GM19328 (cell line): ENCODE data around the gene SUGCT.

Experiments
- ATAC-seq: cut with Tn5 transposase; IDR thresholded peaks from one replicate; pipeline ENCODE4 v1.9.1; 2021; ENCODE audit warnings: mild to moderate bottlenecking, moderate library complexity; ENCODE audit not compliant: unreplicated experiment

The SUGCT gene

DNA sequence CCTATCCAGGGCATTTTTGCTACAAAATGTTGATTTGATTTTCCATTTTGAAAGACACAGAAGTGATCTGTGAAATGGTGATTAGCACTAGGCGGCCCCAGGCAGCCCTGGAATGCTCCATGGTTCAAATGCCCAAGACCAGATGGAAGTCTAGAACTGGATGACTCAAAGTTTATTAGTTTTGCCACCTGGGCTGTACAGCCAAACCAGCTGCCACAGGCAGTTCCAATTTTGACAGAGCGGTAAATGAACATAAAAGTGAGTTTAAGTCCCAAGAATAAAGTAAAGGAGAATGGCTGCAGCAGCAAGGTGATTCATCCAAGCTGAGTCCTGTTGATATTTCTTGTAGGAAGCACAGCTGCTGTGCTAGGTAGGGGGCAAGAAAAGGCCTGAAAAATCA is 180.5 kb downstream of the SUGCT start:
- no peak for ATAC-seq

DNA sequence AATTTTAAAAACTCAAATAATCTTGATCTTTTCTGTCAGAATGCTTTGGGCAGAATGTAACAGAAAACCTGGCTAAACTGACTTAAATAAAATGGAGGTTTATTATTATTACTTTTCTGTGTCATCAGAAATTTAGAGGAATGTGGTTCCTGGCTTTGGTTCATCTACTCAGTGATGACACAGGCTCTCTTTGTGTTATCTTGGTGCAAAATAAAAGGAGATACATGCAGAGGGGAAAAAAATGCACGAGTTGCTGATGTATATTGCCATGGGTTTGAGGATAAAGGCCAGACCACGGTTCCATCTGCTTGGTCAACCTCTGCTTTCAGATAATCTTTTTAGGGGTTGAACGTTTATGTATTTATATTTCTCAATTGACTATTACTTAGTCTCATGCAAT is 181.4 kb downstream of the SUGCT start:
- no peak for ATAC-seq

DNA sequence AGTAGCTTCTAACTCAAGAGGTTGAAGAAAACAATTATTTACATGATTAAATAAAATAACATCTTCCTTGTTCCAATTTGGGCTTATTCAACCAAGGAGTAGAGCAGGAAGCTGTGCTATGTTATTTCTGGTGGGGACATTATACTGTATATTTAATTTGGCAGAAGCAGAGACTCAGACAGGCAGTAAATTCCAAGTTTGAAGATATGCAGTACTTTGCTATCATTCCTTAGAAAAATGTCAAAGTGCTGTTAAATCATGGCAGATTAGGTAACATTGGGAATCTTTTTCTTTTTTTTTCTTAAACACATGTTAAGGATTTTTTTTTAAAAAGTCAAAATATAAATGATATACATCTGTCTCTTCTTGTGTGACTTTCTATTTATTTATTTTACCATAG is 190.1 kb downstream of the SUGCT start:
- ATAC-seq = no peak

DNA sequence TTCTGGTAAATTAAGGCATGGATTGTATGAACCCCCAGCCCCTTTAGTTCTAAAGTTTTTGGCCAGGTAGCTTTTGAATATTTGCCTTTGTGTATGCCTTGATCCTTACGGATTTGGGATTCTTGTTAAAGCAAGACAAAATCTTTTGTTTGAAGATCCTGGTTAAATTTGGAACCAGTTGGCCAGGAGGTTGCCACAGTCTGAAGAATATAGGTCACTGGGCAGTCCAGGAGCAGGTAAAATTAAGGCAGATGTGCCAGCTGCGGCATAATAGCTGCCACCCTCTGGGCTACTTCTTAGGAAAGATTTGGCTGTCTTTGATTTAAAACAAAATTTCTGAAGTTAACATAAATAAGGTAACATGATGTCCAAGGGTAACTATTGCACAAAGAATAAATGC is 192.3 kb downstream of the SUGCT start:
- ATAC-seq = no peak

DNA sequence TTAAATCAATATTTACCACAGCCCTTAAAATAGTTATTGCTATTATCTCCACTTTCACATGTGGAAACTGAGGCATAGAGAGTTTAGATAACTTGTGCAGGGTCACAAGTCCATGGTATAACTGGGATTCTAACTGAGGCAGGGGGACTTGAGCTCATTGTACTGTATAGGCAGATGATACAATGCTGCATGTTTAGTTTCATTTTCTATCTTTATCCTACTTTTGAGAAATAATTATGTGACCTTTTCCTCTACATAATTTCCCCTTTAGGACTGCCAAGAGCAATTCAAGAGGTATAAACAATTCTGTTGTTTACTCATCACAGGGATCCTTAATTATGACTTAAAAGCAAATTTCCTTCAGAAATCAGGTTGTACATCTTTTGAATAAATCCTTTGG is 193.1 kb downstream of the SUGCT start:
- ATAC-seq = no peak

DNA sequence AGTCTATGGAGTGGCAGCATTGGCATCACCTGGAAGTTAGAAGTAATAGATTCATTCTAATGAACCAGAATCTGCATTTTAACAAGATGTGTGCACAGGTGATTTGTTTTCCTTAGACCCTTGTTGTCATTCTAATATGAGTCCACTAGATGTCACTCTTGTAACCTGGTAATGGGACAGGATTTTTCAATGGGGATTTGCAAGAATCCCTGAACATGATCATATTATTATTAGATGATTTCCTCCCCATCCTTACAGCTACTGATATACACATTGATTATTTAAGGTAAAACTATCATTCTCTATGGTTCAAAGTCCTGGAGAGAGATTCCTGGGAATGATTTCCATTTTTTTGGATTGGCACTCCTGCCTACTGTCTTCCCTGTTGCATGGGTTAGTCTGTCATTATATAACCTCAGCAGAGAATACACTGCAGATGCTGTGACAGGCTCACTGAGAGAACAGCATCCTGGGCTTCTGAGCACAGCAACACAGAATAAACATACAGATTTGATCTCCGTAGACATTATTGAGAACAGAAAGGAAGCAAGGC is 194.9 kb downstream of the SUGCT start:
- no peak for ATAC-seq

DNA sequence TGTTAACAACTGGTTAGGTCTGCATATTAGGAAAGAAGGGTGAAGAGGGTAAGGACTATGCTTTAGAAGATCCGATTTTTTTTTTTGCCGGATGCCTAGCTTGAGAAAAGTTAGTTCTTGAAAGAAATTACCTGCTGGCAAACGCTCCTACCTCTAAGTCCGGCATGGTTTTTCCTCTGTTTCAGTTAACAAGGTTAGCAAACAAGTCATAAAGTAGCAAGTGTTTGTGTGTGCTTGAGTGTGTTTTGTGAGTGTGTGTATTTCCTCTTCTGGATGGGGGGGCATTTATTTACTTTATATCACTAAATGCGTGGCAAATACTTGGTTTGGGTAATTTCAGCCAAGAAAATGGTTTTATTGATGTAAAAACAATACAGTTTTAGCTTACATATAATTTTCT is 195.6 kb downstream of the SUGCT start:
- no peak for ATAC-seq

DNA sequence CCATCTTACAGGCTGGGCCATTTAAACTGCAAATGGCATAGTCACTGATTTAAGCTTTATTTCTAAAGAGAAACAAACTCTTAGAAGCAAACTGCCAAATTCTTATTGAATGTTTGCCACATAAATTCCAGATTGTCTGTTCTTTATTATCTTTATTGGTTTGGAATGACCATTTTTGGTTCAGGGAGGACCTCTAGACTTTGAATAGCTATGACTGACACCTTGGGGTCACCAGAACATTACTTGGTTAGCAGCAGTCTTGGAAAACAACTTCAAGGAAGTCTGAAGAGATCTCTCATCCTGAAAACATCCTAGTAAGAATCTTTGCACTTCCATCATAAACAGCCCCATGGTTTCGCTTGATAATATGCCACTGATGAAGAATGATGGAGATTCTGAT is 197.1 kb downstream of the SUGCT start:
- no peak for ATAC-seq

DNA sequence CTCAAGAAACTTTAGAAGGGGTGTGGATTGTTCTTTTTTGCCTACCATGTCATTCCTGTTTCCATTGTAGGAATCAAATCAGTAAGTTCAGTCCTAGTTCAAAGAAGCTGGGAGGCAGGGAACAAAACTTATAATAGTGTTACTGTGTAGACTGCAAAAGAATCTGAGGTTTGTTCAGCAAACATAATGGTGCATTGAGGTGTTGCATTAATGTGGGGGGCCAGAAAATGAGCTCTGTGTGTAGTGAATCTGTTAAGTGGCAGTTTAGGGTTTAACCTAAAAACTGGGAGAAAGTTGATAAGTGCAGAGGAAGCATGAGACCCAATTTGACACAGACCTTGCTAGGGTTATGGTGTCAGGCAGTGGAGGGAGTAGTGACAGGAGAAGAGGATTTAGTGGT is 197.7 kb downstream of the SUGCT start:
- ATAC-seq = no peak

DNA sequence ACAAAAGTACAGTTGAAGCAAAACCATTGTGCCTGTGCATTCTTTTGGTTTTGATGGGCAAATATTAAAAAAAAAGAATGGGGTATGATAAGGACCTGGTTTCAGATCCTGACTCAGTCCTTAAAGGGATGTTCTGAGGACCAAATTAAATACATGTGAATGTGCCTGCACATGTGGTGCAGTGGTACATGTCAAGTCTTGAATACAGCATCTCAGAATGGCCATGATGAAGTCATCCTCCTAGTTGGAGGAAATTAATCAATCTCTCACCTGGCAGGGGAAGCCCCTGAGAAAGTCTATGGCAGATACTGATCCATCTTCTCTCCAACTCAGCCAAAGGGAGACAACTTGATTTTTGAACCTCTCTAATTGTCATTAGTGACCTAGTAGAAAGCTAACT is 207.0 kb downstream of the SUGCT start:
- no peak for ATAC-seq

DNA sequence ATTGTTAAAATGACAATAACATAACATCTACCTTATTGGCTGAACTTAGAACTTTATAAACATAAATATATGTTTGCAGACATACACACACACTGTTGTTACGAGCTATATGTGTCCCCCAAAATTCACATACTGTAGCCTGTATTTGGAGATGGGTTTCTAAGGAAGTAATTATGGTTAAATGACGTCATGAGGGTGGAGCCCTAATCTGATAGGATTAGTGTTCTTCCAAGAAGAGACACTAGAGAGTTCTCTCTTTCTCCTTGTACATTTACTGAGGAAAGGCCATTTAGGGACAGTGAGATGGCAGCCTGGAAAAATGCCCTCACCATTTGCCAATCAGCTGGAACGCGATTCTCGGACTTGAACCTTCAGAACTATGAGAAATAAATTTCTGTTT is 211.7 kb downstream of the SUGCT start:
- no peak for ATAC-seq

DNA sequence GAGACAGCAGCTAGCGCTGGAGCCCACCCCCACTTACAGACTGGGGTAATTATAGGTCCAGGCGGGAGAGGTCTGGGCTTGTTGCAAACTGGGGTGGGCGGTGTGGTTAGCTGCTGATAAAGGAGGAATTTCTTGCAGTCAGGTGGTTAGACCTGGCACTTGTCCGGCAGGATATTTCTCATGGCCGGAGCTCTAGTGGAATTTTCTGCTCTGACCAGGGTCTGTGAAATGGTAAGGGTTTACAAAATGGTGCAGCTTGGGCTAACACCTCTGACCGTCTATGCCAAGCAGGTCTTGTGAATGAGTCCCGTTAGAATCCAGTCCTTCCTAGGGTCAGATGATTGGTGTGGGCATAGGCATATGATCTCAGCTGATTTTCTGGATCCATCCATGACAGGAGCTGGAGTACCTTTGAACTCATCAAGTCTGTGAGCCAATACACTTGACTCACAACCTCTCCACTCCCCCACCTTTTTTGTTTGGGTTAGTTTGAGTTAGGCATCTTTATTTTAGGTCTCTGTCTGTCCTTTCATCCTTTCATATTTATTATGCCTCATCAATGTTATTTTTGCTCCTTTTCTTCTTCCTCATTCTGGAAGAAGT is 213.4 kb downstream of the SUGCT start:
- no peak for ATAC-seq

DNA sequence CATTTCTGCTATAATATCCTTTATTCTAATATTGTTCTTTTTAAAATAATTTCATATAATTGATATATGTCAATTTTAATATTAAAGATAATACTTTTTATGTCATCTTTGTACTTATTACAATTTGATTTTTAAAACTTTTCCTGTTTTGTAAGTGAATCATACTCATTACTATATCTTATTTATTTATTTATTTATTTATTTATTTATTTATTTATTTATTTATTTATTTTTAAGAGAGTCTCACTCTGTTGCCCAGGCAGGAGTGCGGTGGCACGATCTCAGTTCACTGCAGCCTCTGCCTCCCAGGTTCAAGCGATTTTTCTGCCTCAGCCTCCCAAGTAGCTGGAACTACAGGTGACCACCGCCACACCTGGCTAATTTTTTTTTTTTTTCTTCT is 215.3 kb downstream of the SUGCT start:
- ATAC-seq = no peak

DNA sequence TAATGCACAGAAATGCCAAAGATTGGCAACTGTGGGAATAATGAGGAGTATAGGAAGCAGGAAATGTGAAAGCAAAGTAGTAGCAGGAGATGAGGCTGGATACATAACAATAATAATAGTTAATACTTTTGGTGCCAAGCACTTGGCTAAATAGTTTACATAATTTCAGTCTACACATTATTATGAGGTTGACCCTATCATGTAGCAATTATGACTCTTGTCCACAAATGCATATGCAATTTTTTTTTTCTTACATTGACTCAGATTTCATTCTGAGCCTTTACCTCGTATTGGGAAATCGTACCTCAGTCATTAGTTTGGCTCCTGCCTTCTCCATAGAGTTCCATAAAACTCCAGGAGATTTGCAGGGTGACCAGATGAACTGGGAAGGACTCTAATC is 219.9 kb downstream of the SUGCT start:
- no peak for ATAC-seq

DNA sequence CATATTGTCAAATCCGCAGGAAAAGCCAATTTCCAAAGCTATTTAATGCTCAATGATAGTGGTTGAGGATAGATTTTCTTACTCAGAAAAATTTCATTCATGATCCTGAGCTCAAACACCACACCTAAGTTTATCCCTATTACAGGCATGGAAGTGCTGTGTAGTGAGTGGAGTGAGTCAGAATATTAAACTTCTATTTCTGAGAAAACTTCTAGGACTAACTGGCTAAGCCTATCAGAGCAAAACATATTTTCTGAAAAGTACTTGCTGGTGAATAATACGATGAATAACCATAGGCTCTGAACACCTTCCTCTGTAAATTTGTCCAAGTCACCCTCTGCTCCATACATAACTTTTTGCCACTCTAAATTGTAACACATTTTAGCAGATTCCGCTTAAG is 221.5 kb downstream of the SUGCT start:
- no peak for ATAC-seq

DNA sequence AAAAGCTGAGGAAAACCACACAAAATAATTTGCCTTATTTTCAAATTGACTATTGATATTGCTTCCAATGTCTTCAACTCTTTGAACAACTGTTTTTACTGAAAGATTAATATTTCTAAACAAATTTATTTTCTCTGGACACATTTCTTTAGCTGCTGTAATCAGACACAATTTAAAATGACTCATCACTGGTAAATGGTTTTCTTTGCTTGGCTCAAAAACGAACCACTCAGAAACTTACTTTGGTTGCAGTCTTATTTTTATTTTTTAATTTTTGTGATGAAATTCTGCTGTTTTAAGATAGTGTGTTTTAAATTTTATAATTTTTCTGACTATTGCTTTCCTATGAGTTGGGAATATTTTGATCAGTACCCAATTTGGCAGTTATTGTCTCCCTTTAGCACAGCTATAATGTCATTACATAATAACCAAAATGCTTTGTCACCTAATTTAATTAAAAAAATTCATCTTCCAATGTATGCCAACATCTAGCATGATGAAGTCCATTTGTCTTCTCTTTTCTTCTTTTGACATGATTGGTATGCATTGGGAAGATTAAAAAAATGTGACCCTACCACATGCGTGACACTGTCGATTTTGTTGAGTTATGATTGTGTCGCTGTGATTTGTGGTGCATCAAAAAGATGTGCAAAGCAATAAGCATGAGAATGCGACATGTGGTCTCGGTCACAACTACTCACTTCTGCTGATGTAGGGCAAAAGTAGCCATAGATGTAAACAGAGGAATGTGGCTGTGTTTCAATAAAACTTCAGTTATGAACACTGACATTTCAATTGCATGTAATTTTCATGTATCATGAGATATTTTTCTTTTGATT is 222.3 kb downstream of the SUGCT start:
- ATAC-seq = no peak

DNA sequence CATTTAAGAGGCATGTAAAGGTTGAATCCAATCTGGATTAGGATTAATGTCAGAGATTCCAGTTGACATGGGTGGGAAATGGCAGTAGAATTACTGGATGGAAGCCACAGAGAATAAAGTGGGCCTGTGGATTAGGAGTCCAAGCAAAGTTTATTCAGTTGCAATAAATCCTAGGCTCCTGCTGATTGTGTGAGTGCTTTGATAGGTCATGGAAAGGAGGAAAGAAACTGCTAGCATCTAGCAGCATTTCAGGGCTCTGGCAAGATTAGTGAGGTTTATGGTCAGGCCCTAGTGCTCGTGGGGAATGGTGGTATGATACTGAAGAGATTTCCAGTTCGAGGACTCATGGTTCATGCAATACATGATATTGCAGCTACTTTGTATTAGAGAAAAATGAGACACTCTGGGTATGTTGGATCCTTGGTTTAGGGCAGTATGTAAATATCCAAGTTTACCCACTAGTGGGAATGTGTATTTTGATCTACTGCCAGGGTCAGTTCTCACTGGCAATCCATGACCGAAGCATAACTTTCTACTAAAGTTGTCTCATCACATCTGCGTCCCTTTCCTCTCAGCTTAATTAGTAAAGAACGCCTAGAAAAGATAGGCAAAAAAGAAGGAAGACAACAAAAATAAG is 235.0 kb downstream of the SUGCT start:
- no peak for ATAC-seq

DNA sequence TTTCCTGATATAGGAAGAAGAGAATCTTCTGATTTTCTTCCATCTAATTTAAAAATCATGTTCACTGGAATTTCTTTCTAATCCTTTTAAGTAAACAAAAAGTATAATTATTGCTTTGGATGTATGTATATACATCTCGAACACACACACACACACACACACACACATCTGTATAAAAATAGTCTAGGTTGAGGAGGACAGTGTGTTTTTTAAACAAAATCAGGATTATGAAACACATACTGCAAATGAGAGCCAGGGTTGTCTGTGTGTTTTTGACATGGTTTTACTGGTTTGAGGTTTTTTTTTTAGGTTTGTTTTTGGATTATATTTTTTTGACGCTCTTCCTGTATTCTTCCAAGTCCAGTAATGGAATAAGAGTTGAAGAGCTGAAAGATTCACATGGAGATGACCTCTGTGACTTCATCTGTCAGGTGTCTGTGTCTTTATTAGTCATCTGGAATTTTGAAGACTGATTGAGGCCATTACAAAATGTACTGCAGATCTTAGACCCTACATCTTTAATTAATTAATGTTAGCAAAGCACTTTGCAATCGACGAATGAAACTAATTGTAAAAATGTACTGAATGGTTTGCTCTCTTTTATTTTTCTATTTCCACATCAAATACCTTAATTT is 237.1 kb downstream of the SUGCT start:
- no peak for ATAC-seq

DNA sequence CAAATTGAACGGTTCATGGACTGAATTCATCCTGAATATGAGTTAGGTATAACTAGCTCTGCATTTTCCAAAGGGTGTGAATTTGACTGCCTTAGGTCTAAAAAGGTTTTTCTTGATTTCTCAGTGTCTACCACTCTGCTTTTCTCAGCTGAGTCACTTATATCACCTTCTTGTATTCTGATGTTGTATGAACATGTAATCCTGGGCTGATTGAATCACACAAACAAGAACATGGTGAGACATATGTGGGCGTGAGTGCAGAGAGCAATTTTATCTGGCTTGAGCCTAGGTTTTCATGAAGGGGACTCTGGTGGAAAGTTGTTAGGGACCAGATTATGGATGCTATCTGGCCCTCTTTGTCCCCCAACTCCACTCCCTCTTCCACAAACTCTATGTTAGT is 239.8 kb downstream of the SUGCT start:
- ATAC-seq = no peak

DNA sequence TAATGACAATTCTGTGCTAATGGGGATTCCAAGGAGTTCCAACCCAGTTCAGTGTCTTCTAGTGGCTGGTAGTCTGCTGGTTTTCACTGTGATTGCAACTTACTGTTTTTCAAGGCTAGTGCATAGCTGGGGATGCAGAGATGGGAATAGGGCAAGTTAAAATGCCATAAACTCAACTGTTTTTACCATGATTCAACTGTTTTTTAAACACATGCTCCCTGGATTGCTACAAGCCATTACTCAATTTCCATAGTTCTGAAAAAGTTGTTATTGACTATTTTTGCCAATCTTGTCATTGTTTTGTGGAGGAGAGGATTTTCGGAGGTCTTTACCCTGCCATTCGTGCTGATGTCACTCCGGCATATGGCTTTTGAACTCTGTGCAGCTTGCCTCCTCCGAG is 245.3 kb downstream of the SUGCT start:
- ATAC-seq = no peak

DNA sequence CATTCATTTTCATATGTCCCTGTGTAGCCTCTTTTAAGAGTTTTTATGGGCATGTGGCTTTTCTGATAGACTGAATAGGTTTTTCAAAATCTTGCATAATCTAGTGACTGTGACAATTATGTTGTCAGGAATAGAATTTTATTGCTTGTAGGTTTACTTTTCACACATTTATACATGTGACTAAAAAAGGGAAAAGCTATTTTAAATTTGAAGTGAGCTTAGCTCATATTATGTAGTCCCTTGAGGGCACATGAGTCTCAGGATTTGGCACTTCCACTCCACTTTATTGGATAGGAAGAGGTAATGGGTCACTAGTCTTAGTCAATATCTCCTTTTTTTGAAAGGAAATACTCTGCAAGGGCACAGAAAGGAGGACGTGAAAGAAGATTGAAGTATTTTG is 247.3 kb downstream of the SUGCT start:
- no peak for ATAC-seq

DNA sequence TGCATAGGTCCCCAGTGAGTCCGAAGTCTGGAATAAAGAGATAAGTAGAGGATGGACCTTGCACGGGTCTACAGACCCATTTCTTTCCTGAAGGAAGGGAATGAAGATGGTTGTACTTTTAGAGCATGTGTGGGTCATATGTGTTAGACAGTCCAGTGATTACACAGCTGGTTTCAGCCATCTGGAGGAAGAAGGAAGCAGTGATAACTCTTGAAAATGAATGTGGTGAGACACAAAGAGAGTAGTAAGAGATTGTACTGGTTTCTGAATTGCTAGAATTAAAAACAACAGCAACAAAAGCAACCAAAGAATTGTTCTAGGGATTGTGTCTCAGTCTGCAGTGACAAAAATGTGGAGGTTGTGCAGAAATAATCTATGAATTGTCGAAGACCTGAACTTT is 258.9 kb downstream of the SUGCT start:
- no peak for ATAC-seq
